Omental fat pad (tissue), 4 donors: ENCODE data around the gene ZNF593OS. TPM values are rescaled to one million over a fixed set of nuclear protein-coding genes. Genes with fewer than 3 reads are reported as not detected.

Experiments used
- ATAC-seq: fragments of 150-250 bp; one replicate; pipeline ENCODE4 v1.9.1; 2016; ENCODE audit warnings: mild to moderate bottlenecking, moderate library complexity; ENCODE audit not compliant: low FRiP score
- DNase-seq: peaks from one replicate; pipeline ENCODE4 v3.0.0-alpha.2; 2019; ENCODE audit warnings: low spot score
- CTCF ChIP-seq, 3 donors: fragments of 450-650 bp; IDR thresholded peaks; one replicate each; pipeline ENCODE4 v1.5.1; 2016 to 2017; ENCODE audit warnings: antibody characterized with exemption in 3 of 3, mild to moderate bottlenecking in 3 of 3, moderate library complexity in 2 of 3
- total RNA-seq, 4 donors: library from RNA; depleted of rRNA; stranded (reverse); fragments of >200 nt; gene quantifications; one replicate each; pipeline ENCODE4 v1.1.0, GENCODE V29; 2016

The ZNF593OS gene
- total RNA-seq, 4 donors from 2014 or later: not detected

DNA sequence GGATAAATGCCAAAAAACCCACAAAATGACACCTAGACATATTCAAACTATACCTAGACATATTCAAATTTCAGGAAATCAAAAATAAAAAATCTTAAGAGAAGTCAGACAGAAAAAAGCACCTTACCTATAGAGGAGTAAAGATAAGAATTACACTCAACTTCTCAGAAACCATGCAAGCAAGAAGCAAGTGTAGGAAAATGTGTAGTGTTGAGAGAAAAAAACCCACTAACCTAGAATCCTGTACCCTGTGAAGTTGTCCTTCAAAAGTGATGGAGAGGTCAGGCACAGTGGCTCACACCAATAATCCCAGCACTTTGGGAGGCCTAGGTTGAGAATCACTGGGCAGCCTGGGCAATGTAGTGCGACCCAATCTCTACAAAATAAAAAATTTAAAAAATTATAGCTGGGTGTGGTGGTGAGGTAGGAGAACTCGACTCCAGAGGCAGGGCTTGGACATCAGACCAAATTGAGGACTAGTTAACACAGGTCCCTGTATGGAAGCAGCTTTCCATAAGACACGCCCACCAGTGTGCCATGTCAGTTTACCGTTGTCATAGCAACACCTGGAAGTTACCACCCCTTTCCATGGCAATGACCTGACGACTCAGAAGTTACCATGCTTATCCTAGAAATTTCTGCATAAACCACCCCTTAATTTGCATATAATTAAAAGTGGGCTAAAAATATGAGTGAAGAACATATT is 39.4 kb downstream of the ZNF593OS start:
- DNase-seq: no peak
- no peak for TF ChIP-seq CTCF (IDR thresholded peaks at IDR 0.05)
- ATAC-seq: no peak

DNA sequence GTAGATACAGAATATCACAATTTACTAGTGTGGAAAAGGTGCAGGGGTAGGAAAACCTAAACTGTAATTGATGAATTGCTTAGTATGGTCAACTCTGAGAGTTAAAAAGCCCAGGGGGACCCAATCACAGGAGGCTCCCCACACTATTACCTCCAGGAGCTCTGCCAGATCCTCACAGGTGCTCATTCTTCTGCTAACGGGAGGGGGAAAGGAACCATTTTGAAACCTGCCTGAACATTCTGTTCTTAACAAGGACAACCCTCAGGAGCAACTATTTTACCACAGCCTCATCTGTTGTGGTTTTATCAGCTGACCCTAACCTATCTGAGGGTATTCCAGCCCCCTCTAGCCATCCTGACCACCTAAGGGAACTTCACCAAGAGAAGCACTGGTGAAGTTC is 40.9 kb downstream of the ZNF593OS start:
- ATAC-seq (no peak), DNase-seq (no peak)
- no peak for TF ChIP-seq CTCF (IDR thresholded peaks at IDR 0.05)

GRCh38 chr1:26129778-26130177 is 41.9 kb downstream of the ZNF593OS start:
- TF ChIP-seq CTCF (IDR thresholded peaks at IDR 0.05): no peak
- DNase-seq: no peak
- ATAC-seq: no peak

DNA sequence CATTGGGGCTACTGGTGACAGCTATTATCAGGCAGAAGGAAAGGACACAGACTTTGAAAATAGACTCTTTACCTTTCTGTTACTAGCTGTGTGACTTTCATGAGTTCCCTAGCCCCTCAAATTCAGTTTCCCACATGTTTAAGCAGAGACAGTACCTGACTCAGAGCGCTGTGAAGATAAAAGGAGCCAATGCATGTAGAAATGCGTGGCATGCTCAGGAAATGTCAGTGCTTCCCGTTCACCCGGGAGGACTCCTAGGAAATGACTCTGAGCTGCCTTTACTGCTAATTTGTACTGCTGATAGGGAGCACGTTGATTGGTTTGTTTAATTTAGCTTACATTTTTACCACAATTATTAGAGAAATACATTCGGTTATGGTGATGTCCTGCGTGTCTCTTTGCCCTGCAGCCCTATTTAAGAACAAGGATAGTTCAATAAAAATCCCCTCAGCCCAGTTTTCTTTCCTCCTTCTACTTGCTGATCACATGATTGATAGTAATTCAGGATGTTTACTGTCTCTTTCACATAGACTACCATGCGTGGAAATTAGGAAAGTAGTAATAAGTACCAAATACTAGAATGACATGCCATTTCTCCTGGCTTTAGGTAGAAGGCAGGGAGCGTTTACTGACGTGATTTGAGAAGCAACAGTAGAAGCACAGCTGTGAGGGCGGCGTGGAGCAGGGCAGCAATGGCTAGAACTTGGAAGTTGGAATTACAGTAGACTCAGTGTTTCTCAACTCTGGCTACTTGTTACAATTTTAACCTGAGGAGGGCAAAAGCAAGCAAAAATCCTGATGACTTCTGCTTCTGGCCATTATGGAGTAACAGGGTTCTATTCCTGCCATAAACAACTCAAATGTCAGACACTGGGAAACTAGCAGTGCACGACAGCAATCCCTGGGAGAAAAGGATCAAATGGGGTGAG is 44.1 kb downstream of the ZNF593OS start:
- TF ChIP-seq CTCF (IDR thresholded peaks at IDR 0.05): no peak
- ATAC-seq: no peak
- DNase-seq: no peak

DNA sequence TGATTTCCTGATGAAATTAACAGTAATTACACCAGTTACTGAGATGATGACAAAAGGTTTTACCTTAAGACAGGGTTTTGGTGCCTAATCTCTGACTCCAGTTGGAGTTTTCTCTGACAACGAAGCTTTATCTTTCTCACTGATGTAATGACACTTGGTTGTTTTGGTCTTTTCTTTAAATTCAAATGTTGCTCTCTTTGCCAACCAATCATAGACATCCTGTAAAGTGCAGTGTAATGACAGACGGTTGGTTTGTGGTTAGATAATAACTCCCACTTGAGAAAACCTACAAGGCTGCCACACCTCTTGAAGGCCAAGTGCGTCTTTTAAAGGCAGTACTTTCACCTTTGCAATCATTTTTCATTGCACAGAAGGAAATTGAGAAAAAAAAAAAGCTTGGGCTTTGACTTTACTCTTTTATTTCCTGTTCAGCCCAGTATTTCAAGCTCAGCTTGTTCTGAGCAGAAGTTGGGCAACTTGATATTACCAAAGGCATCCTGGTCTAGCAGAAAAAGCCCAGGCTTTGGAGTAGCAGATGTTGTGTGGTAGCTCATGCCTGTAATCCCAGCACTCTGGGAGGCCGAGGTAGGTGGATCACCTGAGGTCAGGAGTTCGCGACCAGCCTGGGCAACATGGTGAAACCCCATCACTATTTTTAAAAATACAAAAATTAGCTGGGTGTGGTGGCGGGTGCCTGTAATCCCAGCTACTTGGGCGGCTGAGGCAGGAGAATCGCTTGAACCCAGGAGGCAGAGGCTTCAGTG is 45.1 kb downstream of the ZNF593OS start:
- ATAC-seq (no peak), DNase-seq (no peak)
- TF ChIP-seq CTCF (IDR thresholded peaks at IDR 0.05): no peak

GRCh38 chr1:26125946-26126320 is 45.7 kb downstream of the ZNF593OS start:
- no peak for DNase-seq
- no peak for ATAC-seq
- TF ChIP-seq CTCF (IDR thresholded peaks at IDR 0.05): no peak
